Immature natural killer cell (primary cell): Measurements from ENCODE around the gene CCNB3. TPM values are rescaled to one million over a fixed set of nuclear protein-coding genes. Genes with fewer than 3 reads are reported as not detected.

Experiments used
- DNase-seq, 3 donors: peaks; one replicate each; pipeline ENCODE4 v3.0.0; 2022; ENCODE audit warnings: mixed read lengths in 1 of 3
- H3K27ac Mint-ChIP-seq, 6 donors: one replicate each; pipeline ENCODE4 v1.8.0; 2020; ENCODE audit warnings: mixed read lengths in 6 of 6, mild to moderate bottlenecking in 5 of 6, inconsistent platforms in 4 of 6, moderate library complexity in 3 of 6
- H3K27me3 Mint-ChIP-seq, 3 donors: one replicate each; pipeline ENCODE4 v1.8.0; 2020 to 2021; ENCODE audit warnings: low read depth in 3 of 3, mild to moderate bottlenecking in 3 of 3, mixed read lengths in 3 of 3, moderate library complexity in 3 of 3, inconsistent platforms in 1 of 3
- H3K36me3 Mint-ChIP-seq, 3 donors: one replicate each; pipeline ENCODE4 v1.8.0; 2020; ENCODE audit warnings: mixed read lengths in 3 of 3, inconsistent platforms in 2 of 3, mild to moderate bottlenecking in 2 of 3
- H3K4me1 Mint-ChIP-seq, 2 donors: one replicate each; pipeline ENCODE4 v1.8.0; 2020; ENCODE audit warnings: inconsistent platforms in 2 of 2, mild to moderate bottlenecking in 2 of 2, mixed read lengths in 2 of 2, moderate library complexity in 1 of 2
- H3K4me3 Mint-ChIP-seq, 5 donors: one replicate each; pipeline ENCODE4 v1.8.0; 2020; ENCODE audit warnings: mild to moderate bottlenecking in 5 of 5, mixed read lengths in 5 of 5, inconsistent platforms in 3 of 5, moderate library complexity in 3 of 5
- H3K9me3 Mint-ChIP-seq, 6 donors: one replicate each; pipeline ENCODE4 v1.8.0; 2020; ENCODE audit warnings: mild to moderate bottlenecking in 6 of 6, mixed read lengths in 6 of 6, inconsistent platforms in 4 of 6, moderate library complexity in 3 of 6
- polyA plus RNA-seq, 3 donors: library from polyadenylated mRNA; unstranded; fragments of 300-500 nt; fragmentation: Illumina TruSeq; gene quantifications; one replicate each; pipeline ENCODE4 v1.2.3, GENCODE V29; 2021

Gene CCNB3
- polyA plus RNA-seq = under 1 TPM in 2 of 3 donors, not detected in 1; 0.38 to 0.46 TPM

DNA sequence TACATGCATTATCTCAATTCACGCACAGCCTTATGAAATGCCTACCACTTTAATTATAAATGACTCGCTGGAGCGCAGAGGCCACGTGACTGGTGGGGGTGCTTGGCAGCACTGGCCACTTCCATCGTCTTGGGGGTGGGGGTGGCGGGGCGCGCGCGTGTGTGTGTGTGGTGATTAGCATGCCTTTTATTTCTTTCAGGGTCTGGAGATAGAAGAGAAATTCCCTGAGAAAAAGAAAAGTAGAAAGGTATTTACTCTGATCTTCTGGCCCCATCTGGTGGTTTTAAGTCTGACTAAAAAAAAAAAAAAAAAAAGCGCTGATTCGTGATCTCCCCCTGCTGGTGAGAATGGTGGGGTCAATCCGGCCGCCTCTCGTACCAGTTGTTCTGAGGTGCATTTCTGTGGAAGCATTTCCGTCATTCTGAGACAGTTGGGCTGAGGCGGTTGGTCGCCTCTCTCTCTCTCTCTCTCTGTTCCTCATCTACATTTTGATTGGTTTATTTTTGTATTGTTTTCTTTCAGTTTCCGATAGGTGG is at the start of gene CCNB3:
Gene CCNB3, plus strand, starts transcription at position 402 of the 536 bp plus-strand sequence. CDS start 80,399 bp downstream, outside the sequence.
- peak; percentile 73 to 83 (median 82) for DNase-seq
- Mint-ChIP-seq H3K27ac (peak within 1 kb of the TSS; percentile 82 to 95 (median 90)), H3K36me3 (no peaks in the 10 kb centered on the region), H3K27me3 (peaks cover 6 to 9% (median 7%) of the 10 kb centered on the region in 3 donors), H3K9me3 (no peaks in the 10 kb centered on the region), H3K4me1 (peaks cover 13 to 18% of the 10 kb centered on the region in 2 donors), H3K4me3 (peak within 1 kb of the TSS; percentile 81 to 93 (median 87))

- H3K27ac Mint-ChIP-seq = no peak overlapping the region
- DNase-seq = no peak
- no peaks in the 10 kb centered on the region for H3K36me3 Mint-ChIP-seq
- no peaks in the 10 kb centered on the region for H3K9me3 Mint-ChIP-seq
- no peaks in the 10 kb centered on the region for H3K27me3 Mint-ChIP-seq
- H3K4me1 Mint-ChIP-seq = no peaks in the 10 kb centered on the region
- no peak overlapping the region for H3K4me3 Mint-ChIP-seq
Measured at GRCh38 chrX:50157545-50158135, 46.9 kb upstream of the CCNB3 start.

GRCh38 chrX:50158593-50158992 is 46.0 kb upstream of the CCNB3 start:
- no peaks in the 10 kb centered on the region for H3K27me3 Mint-ChIP-seq
- no peak for DNase-seq
- H3K4me1 Mint-ChIP-seq = no peaks in the 10 kb centered on the region
- no peak overlapping the region for H3K4me3 Mint-ChIP-seq
- H3K9me3 Mint-ChIP-seq = no peaks in the 10 kb centered on the region
- no peaks in the 10 kb centered on the region for H3K36me3 Mint-ChIP-seq
- no peak overlapping the region for H3K27ac Mint-ChIP-seq

- no peaks in the 10 kb centered on the region for H3K9me3 Mint-ChIP-seq
- no peaks in the 10 kb centered on the region for H3K36me3 Mint-ChIP-seq
Measured at GRCh38 chrX:50161127-50161526, 43.4 kb upstream of the CCNB3 start.

DNA sequence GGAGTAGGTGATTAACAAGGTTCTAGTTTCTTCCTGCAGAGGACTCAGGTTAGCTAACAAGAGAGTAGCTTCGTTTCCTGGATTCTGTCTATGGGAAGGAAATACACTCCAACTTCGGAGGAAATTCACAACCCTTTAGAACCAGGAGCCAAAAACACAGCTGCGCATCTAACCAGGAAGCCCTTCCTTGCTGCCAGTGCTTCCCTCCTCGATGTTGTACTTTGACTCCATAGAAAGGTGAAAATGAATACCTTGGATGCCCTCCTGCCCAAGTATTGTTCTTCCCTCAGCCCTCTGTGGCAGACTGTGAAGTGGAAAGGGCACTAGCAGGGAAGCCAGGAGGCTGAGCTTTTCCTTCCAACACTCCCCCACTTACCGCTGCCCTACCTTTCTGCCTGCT is 38.8 kb upstream of the CCNB3 start:
- H3K4me3 Mint-ChIP-seq = no peak overlapping the region
- no peaks in the 10 kb centered on the region for H3K36me3 Mint-ChIP-seq
- H3K4me1 Mint-ChIP-seq = peaks cover 8 to 9% of the 10 kb centered on the region in 2 donors
- H3K27me3 Mint-ChIP-seq = peaks cover 0 to 3% (median 3%) of the 10 kb centered on the region in 3 donors
- DNase-seq = no peak
- H3K9me3 Mint-ChIP-seq = no peaks in the 10 kb centered on the region
- no peak overlapping the region for H3K27ac Mint-ChIP-seq

More at GRCh38 chrX:50161127-50161526, 43.4 kb upstream of the CCNB3 start:
- no peak overlapping the region for H3K27ac Mint-ChIP-seq
- H3K27me3 Mint-ChIP-seq = no peaks in the 10 kb centered on the region
- H3K4me1 Mint-ChIP-seq = no peaks in the 10 kb centered on the region
- H3K4me3 Mint-ChIP-seq = no peak overlapping the region
- no peak for DNase-seq

- no peak for DNase-seq
- Mint-ChIP-seq H3K27me3 (peaks cover 2 to 3% (median 3%) of the 10 kb centered on the region in 3 donors), H3K4me3 (no peak overlapping the region), H3K4me1 (peaks cover 8 to 9% of the 10 kb centered on the region in 2 donors), H3K27ac (no peak overlapping the region), H3K36me3 (no peaks in the 10 kb centered on the region), H3K9me3 (no peaks in the 10 kb centered on the region)
Measured at GRCh38 chrX:50167366-50167765, 37.2 kb upstream of the CCNB3 start.

GRCh38 chrX:50168241-50168687 is 36.3 kb upstream of the CCNB3 start:
- Mint-ChIP-seq H3K4me1 (peaks cover 8 to 9% of the 10 kb centered on the region in 2 donors), H3K27ac (no peak overlapping the region), H3K27me3 (peaks cover 2 to 3% (median 3%) of the 10 kb centered on the region in 3 donors), H3K9me3 (no peaks in the 10 kb centered on the region), H3K36me3 (no peaks in the 10 kb centered on the region), H3K4me3 (no peak overlapping the region)
- DNase-seq = no peak

GRCh38 chrX:50169717-50170116 is 34.8 kb upstream of the CCNB3 start:
- H3K9me3 Mint-ChIP-seq = no peaks in the 10 kb centered on the region
- H3K27ac Mint-ChIP-seq = no peak overlapping the region
- H3K27me3 Mint-ChIP-seq = peaks cover 2 to 3% (median 3%) of the 10 kb centered on the region in 3 donors
- H3K36me3 Mint-ChIP-seq = no peaks in the 10 kb centered on the region
- no peak overlapping the region for H3K4me3 Mint-ChIP-seq
- H3K4me1 Mint-ChIP-seq = peaks cover 8 to 9% of the 10 kb centered on the region in 2 donors
- no peak for DNase-seq

DNA sequence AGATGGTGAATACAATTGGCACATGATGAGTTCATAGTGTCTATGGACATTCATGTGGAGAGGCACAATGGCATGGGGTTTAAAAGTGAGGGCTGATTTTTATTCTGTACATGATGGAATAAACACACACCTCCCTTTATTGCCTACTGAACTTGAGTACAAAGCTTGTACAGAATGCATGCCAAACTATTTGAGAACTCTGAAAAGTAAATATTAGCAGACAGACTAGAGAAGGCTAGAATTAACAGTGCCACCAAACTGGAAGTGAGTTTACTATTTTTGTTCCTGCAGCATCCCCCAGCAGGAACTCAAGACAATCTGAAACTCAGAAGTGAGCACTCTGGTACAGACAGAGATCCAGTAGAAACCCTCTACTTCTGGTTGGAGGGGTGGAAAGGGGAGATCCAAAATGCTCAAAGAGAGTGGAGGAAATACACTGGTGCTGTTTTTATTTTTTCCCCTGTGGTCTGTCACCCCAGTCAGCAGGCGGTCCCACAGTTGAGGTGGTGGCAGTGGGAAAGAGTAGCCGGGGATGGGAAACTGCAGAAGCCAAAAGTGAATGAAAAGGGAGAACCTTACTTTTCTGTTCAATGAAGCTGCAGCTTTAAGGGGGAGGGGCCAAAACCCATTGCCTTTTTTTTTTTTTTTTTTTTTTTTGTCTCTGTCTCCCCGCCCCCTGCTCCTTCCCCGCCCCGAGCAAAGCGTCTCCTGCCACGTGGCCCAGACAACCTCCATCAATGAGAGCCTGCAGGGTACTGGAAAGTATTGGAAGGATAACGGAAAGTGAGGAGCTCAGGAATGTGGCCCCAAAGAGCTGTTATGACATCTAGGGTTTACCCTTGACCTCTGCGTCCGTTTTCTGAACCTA is 24.3 kb upstream of the CCNB3 start:
- Mint-ChIP-seq H3K4me3 (peak overlapping the region in 2 of 5 donors; percentile 27 to 60), H3K4me1 (peaks cover 4 to 7% of the 10 kb centered on the region in 2 donors), H3K9me3 (peaks cover 0 to 2% (median 0%) of the 10 kb centered on the region in 6 donors), H3K27me3 (peaks cover 0 to 3% (median 3%) of the 10 kb centered on the region in 3 donors), H3K27ac (no peak overlapping the region), H3K36me3 (no peaks in the 10 kb centered on the region)
- no peak for DNase-seq

DNA sequence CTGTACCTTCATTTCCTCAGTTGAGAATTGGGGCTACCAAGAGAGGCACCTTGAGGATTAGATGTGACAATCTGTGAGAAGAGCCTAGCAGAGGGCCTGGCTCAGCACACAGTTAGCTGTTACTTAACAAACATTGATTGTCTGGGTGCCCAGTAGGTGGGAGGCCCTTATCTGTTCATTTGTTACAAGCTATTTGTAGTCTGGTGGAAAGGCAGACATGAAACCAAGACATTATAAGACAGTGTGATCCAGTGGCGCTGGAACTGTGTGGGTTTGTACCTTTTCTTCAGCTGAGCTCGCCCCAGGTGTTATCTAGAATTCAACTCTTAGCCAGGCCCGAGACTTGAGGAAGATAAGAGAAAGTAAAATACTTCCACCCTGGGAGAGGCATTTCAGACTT is 20.7 kb upstream of the CCNB3 start:
- DNase-seq = no peak
- no peak overlapping the region for H3K27ac Mint-ChIP-seq

GRCh38 chrX:50188859-50189600 is 15.5 kb upstream of the CCNB3 start:
- no peaks in the 10 kb centered on the region for H3K9me3 Mint-ChIP-seq
- no peaks in the 10 kb centered on the region for H3K36me3 Mint-ChIP-seq
- no peak overlapping the region for H3K27ac Mint-ChIP-seq

More for the DNA sequence above, 20.7 kb upstream of the CCNB3 start:
- H3K36me3 Mint-ChIP-seq = no peaks in the 10 kb centered on the region
- H3K9me3 Mint-ChIP-seq = no peaks in the 10 kb centered on the region
- H3K4me1 Mint-ChIP-seq = peaks cover 4 to 7% of the 10 kb centered on the region in 2 donors
- H3K27me3 Mint-ChIP-seq = peaks cover 3 to 5% (median 4%) of the 10 kb centered on the region in 3 donors
- H3K4me3 Mint-ChIP-seq = no peak overlapping the region

DNA sequence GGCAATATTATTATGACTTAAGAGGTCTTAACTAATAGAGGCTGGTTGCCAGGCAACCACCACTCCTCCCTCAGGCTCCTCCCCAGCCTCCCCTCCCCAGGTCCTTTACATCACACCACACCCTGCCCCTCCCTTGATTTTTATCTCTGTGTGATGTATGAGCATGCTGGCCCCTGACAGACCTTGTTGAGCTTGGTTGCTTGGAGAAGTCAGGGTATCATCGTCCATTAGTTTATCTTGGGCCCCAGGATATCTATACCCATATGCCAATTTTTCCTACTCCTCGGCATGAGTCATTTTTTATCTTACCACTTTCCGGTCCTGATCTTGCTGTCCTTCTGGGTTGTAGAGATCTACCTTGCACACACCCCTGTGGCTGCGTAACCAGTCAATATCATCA is 6.2 kb upstream of the CCNB3 start:
- no peak for DNase-seq
- H3K9me3 Mint-ChIP-seq = no peaks in the 10 kb centered on the region
- peaks cover under 1 to 2% of the 10 kb centered on the region in 2 donors for H3K4me1 Mint-ChIP-seq
- H3K27me3 Mint-ChIP-seq = peaks cover 0 to 7% (median 0%) of the 10 kb centered on the region in 3 donors
- H3K36me3 Mint-ChIP-seq = no peaks in the 10 kb centered on the region
- H3K4me3 Mint-ChIP-seq = no peak overlapping the region
- H3K27ac Mint-ChIP-seq = no peak overlapping the region

More at GRCh38 chrX:50188859-50189600, 15.5 kb upstream of the CCNB3 start:
- H3K27me3 Mint-ChIP-seq = peaks cover 0 to 10% (median 5%) of the 10 kb centered on the region in 3 donors
- no peak for DNase-seq
- no peaks in the 10 kb centered on the region for H3K4me1 Mint-ChIP-seq
- no peak overlapping the region for H3K4me3 Mint-ChIP-seq

- no peak for DNase-seq
- Mint-ChIP-seq H3K4me1 (peaks cover 13 to 18% of the 10 kb centered on the region in 2 donors), H3K4me3 (no peak within 1 kb of the TSS), H3K9me3 (no peaks in the 10 kb centered on the region), H3K36me3 (no peaks in the 10 kb centered on the region), H3K27me3 (peaks cover 7 to 10% (median 9%) of the 10 kb centered on the region in 3 donors), H3K27ac (no peak within 1 kb of the TSS)
Measured at GRCh38 chrX:50200907-50201306, 3.7 kb upstream of the CCNB3 start, which contains the start of gene AKAP4. TSS of gene AKAP4 (minus strand) at chrX:50201007. CDS start at chrX:50200889, 118 bp downstream.
